WTC11 (cell line): Measurements from ENCODE around the gene JMJD8.

Experiments used
- HMGA2 ChIP-seq: fragments of 250-450 bp; sonication (Bioruptor Pico); IDR thresholded peaks from 2 replicates; pipeline ENCODE4 v1.4.0; 2021; ENCODE audit warnings: mild to moderate bottlenecking, moderate library complexity
- NFYB ChIP-seq: sonication (generic); formaldehyde crosslinking; conservative IDR thresholded peaks from 2 replicates; pipeline ENCODE4 v1.8.0; 2022; ENCODE audit warnings: low read depth, missing genetic modification reagents
- TCF7 ChIP-seq: sonication (generic); formaldehyde crosslinking; IDR thresholded peaks from 2 replicates; pipeline ENCODE4 v1.8.0; 2022; ENCODE audit warnings: mild to moderate bottlenecking, low read depth, missing genetic modification reagents, moderate library complexity
- TF ChIP-seq, protein P1 (sequence below): sonication (generic); formaldehyde crosslinking; IDR thresholded peaks from 2 replicates; pipeline ENCODE4 v1.8.1; 2022; ENCODE audit warnings: missing genetic modification reagents, borderline replicate concordance
- TF ChIP-seq, protein P2 (sequence below): sonication (generic); formaldehyde crosslinking; IDR thresholded peaks from 2 replicates; pipeline ENCODE4 v1.8.1; 2022; ENCODE audit warnings: mild to moderate bottlenecking, missing genetic modification reagents, moderate library complexity, borderline replicate concordance
- TF ChIP-seq, protein P3 (sequence below): fragments of 200-600 bp; IDR thresholded peaks from 2 replicates; pipeline ENCODE4 v1.8.0; 2022; ENCODE audit warnings: antibody characterized with exemption
- TF ChIP-seq, protein P4 (sequence below): sonication (generic); formaldehyde crosslinking; IDR thresholded peaks from 2 replicates; pipeline ENCODE4 v1.8.1; 2023; ENCODE audit warnings: mild to moderate bottlenecking, missing genetic modification reagents, moderate library complexity

DNA sequence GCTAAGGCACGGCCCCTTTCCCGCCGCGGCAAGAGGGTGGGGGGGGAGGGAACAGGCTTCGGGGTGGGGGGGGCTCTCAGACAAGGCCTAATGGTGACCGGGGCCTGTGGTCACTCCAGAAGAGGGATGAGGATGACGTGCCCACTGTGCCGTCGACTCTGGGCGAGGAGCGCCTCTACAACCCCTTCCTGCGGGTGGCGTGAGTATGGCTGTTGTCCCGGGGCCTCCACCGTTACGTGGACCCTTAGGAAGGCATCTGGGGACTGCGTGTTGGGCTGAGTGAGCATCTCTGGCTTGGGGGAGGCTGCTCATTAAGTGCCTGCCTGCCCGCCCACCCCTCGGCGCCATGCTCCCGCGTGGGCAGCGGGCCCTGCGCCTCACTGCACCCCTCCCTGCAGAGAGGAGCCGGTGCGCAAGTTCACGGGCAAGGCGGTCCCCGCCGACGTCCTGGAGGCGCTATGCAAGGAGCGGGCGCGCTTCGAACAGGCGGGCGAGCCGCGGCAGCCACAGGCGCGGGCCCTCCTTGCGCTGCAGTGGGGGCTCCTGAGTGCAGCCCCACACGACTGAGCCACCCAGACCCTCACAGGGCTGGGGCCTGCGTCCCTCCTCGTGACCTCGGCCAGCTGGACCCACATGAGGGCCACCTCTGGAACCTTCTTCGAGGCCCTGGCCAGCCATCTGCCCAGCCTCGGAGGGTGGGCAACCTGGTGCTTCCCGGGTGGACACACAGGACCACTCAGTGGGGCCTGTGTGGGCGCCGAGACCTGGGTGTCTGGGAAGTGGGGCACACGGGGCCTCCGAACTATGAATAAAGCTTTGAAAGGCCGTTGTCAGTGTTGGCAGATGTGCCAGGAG, 45.0 kb upstream of the JMJD8 start:
- TF ChIP-seq HMGA2 (CRISPR knock-in tag) (no peak), NFYB (CRISPR knock-in tag) (no peak), TCF7 (CRISPR knock-in tag) (no peak)
- TF ChIP-seq, protein P1, sequence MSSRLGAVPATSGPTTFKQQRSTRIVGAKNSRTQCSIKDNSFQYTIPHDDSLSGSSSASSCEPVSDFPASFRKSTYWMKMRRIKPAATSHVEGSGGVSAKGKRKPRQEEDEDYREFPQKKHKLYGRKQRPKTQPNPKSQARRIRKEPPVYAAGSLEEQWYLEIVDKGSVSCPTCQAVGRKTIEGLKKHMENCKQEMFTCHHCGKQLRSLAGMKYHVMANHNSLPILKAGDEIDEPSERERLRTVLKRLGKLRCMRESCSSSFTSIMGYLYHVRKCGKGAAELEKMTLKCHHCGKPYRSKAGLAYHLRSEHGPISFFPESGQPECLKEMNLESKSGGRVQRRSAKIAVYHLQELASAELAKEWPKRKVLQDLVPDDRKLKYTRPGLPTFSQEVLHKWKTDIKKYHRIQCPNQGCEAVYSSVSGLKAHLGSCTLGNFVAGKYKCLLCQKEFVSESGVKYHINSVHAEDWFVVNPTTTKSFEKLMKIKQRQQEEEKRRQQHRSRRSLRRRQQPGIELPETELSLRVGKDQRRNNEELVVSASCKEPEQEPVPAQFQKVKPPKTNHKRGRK (CRISPR knock-in tag), result no peak
- TF ChIP-seq, protein P2, sequence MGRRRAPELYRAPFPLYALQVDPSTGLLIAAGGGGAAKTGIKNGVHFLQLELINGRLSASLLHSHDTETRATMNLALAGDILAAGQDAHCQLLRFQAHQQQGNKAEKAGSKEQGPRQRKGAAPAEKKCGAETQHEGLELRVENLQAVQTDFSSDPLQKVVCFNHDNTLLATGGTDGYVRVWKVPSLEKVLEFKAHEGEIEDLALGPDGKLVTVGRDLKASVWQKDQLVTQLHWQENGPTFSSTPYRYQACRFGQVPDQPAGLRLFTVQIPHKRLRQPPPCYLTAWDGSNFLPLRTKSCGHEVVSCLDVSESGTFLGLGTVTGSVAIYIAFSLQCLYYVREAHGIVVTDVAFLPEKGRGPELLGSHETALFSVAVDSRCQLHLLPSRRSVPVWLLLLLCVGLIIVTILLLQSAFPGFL (CRISPR knock-in tag), result no peak
- TF ChIP-seq, protein P3, sequence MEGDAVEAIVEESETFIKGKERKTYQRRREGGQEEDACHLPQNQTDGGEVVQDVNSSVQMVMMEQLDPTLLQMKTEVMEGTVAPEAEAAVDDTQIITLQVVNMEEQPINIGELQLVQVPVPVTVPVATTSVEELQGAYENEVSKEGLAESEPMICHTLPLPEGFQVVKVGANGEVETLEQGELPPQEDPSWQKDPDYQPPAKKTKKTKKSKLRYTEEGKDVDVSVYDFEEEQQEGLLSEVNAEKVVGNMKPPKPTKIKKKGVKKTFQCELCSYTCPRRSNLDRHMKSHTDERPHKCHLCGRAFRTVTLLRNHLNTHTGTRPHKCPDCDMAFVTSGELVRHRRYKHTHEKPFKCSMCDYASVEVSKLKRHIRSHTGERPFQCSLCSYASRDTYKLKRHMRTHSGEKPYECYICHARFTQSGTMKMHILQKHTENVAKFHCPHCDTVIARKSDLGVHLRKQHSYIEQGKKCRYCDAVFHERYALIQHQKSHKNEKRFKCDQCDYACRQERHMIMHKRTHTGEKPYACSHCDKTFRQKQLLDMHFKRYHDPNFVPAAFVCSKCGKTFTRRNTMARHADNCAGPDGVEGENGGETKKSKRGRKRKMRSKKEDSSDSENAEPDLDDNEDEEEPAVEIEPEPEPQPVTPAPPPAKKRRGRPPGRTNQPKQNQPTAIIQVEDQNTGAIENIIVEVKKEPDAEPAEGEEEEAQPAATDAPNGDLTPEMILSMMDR, result no peak
- TF ChIP-seq, protein P4, sequence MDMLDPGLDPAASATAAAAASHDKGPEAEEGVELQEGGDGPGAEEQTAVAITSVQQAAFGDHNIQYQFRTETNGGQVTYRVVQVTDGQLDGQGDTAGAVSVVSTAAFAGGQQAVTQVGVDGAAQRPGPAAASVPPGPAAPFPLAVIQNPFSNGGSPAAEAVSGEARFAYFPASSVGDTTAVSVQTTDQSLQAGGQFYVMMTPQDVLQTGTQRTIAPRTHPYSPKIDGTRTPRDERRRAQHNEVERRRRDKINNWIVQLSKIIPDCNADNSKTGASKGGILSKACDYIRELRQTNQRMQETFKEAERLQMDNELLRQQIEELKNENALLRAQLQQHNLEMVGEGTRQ (CRISPR knock-in tag), result no peak
